Erythroblast (primary cell): ENCODE data around the gene HECTD3.

Experiments
- GATA1 ChIP-seq: IDR thresholded peaks from 2 replicates; pipeline ENCODE4 v1.6.1; 2011; ENCODE audit warnings: low read depth, mild to moderate bottlenecking, control low read depth, low read length, moderate library complexity
- POLR2A ChIP-seq: IDR thresholded peaks from 2 replicates; pipeline ENCODE4 v1.6.1; 2011; ENCODE audit warnings: mild to moderate bottlenecking, low read length

DNA sequence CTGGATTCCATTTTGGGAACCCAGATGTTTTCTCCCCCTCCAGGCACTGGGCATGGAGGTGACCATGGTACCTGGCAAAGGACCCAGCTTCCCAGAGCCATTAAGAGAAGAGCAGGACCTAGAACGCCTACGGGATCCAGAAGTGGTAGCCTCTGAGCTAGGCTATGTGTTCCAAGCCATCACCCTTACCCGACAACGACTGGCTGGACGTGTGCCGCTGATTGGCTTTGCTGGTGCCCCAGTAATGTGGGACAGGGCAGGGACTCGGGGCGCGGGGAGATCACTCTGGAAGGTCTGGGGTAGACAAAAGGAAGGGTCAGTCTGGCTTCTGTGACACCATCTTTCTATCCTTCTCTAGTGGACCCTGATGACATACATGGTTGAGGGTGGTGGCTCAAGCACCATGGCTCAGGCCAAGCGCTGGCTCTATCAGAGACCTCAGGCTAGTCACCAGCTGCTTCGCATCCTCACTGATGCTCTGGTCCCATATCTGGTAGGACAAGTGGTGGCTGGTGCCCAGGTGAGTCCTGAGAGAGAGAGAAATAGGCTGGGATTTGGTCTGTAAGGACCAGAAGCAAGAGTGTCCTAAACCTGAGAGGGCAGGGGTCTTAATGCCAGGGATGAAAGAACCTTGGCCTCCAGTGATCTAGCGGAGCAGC, 2.6 kb upstream of the HECTD3 start:
- TF ChIP-seq POLR2A: no peak
- TF ChIP-seq GATA1: no peak
